ENCODE measurements around the gene ARSH. TPM values are rescaled to one million over a fixed set of nuclear protein-coding genes. Genes with fewer than 3 reads are reported as not detected.

The ARSH gene
- total and polyA plus RNA-seq, 10 of the 15 experiments (the other 5 are each of a cell fraction or from before 2014, with no cell fraction given): 0.12 TPM; not detected in 9

DNA sequence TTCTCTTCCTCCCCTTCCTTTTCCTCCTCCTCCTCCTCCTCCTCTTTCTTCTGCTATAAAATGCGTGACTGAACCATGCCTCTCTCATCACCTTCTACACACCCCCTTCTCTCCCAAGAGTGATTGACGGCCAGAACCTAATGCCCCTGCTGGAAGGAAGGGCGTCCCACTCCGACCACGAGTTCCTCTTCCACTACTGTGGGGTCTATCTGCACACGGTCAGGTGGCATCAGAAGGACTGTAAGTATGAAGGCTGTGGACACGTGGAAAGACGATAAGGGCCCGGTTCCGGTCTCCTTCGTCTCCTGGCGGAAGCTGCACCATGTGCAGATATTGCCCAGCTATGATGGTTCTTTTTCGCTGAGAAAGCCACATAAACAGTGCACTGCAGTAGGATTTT lies 22.8 kb downstream of the ARSH start (continued):
- TF ChIP-seq CBX3 (IDR thresholded peaks at IDR 0.05; ENCODE audit: borderline replicate concordance, low read depth): no peak
- TF ChIP-seq, protein P1, sequence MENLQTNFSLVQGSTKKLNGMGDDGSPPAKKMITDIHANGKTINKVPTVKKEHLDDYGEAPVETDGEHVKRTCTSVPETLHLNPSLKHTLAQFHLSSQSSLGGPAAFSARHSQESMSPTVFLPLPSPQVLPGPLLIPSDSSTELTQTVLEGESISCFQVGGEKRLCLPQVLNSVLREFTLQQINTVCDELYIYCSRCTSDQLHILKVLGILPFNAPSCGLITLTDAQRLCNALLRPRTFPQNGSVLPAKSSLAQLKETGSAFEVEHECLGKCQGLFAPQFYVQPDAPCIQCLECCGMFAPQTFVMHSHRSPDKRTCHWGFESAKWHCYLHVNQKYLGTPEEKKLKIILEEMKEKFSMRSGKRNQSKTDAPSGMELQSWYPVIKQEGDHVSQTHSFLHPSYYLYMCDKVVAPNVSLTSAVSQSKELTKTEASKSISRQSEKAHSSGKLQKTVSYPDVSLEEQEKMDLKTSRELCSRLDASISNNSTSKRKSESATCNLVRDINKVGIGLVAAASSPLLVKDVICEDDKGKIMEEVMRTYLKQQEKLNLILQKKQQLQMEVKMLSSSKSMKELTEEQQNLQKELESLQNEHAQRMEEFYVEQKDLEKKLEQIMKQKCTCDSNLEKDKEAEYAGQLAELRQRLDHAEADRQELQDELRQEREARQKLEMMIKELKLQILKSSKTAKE (IDR thresholded peaks at IDR 0.05; ENCODE audit: low read depth, poor library complexity, severe bottlenecking): no peak
- TF ChIP-seq, protein P2, sequence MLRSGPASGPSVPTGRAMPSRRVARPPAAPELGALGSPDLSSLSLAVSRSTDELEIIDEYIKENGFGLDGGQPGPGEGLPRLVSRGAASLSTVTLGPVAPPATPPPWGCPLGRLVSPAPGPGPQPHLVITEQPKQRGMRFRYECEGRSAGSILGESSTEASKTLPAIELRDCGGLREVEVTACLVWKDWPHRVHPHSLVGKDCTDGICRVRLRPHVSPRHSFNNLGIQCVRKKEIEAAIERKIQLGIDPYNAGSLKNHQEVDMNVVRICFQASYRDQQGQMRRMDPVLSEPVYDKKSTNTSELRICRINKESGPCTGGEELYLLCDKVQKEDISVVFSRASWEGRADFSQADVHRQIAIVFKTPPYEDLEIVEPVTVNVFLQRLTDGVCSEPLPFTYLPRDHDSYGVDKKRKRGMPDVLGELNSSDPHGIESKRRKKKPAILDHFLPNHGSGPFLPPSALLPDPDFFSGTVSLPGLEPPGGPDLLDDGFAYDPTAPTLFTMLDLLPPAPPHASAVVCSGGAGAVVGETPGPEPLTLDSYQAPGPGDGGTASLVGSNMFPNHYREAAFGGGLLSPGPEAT (IDR thresholded peaks at IDR 0.05; ENCODE audit: low read depth): no peak
- TF ChIP-seq EZH2 (IDR thresholded peaks at IDR 0.05; ENCODE audit: borderline replicate concordance, control insufficient read depth, low read depth, low read length): no peak

DNA sequence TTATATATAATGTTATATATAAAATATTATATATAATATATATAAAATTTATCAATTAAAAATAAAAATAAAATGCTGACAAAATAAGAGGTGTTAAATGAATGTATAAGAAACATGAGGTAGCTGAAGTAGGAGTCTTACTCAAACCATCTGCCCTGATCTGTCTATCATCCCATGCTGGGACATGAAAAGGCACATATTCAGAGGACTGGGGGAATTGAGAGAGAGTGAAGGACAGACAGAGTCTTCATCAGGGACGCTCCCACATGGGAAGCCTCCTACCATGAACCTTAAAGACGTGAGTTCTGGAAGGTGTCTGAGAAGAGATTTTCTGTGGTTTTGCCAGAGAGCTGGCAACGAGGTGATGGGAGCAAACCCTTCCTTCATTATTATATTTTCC lies 30.9 kb downstream of the ARSH start:
- ATAC-seq (no peak), FAIRE-seq (no peak), DNase-seq (ENCODE audit: low read depth, low spot score) (no peak)
- H3K27me3 ChIP-seq (replicated peaks in 1 of 2; ENCODE audit: control insufficient read depth in 2 of 2, insufficient read depth in 2 of 2, low read length in 1 of 2): no peaks in the 10 kb centered on the region
- BruUV-seq (replicated peaks): no TSS peak
- H3K4me1 ChIP-seq (ENCODE audit: control insufficient read depth, insufficient read depth, low read length): no peaks in the 10 kb centered on the region
- H3K4me3 ChIP-seq: no peak overlapping the region
- CTCF ChIA-PET: no interaction called here
- no peaks in the 10 kb centered on the region for H4K20me1 ChIP-seq (ENCODE audit: control insufficient read depth, insufficient read depth)
- no peaks in the 10 kb centered on the region for H3K36me3 ChIP-seq (ENCODE audit: control insufficient read depth in 2 of 2, insufficient read depth in 2 of 2, low read length in 1 of 2)
- H3K4me2 ChIP-seq (ENCODE audit: control insufficient read depth, insufficient read depth): no peak overlapping the region
- no peak overlapping the region for H3K27ac ChIP-seq (ENCODE audit: control insufficient read depth, insufficient read depth)
- POLR2A ChIA-PET: no interaction called here
- no peaks in the 10 kb centered on the region for H3K9me3 ChIP-seq (replicated peaks; ENCODE audit: control insufficient read depth, insufficient read depth, low read length)
- no peak overlapping the region for H2AFZ ChIP-seq (ENCODE audit: control insufficient read depth, low read depth, low read length)
- in situ Hi-C loops (cut with MboI) (loop anchor here (25.0 kb wide), 1 partner anchor 775 kb away; no protein-coding TSS in a partner anchor), intact Hi-C loops (cut with micrococcal nuclease; ENCODE audit: unreplicated experiment) (no loop called here)
- no peaks in the 10 kb centered on the region for H3K79me2 ChIP-seq (ENCODE audit: control insufficient read depth, insufficient read depth, low read length)
- WGBS (ENCODE audit: insufficient coverage, insufficient replicate concordance, low lambda C conversion rate, missing lambda C conversion rate): 15% methylated on average over 3 of the region's 3 CpGs
- no peak overlapping the region for H3K9ac ChIP-seq (ENCODE audit: control insufficient read depth, insufficient read depth, low read length)
- RAD21 ChIA-PET (ENCODE audit: unreplicated experiment): no interaction called here
- SMC1A ChIA-PET (ENCODE audit: uncharacterized antibody, unreplicated experiment): no interaction called here
- TF ChIP-seq, protein P3, sequence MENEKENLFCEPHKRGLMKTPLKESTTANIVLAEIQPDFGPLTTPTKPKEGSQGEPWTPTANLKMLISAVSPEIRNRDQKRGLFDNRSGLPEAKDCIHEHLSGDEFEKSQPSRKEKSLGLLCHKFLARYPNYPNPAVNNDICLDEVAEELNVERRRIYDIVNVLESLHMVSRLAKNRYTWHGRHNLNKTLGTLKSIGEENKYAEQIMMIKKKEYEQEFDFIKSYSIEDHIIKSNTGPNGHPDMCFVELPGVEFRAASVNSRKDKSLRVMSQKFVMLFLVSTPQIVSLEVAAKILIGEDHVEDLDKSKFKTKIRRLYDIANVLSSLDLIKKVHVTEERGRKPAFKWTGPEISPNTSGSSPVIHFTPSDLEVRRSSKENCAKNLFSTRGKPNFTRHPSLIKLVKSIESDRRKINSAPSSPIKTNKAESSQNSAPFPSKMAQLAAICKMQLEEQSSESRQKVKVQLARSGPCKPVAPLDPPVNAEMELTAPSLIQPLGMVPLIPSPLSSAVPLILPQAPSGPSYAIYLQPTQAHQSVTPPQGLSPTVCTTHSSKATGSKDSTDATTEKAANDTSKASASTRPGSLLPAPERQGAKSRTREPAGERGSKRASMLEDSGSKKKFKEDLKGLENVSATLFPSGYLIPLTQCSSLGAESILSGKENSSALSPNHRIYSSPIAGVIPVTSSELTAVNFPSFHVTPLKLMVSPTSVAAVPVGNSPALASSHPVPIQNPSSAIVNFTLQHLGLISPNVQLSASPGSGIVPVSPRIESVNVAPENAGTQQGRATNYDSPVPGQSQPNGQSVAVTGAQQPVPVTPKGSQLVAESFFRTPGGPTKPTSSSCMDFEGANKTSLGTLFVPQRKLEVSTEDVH (IDR thresholded peaks at IDR 0.05; ENCODE audit: low read depth, partially characterized antibody): no peak
- TF ChIP-seq, protein P4, sequence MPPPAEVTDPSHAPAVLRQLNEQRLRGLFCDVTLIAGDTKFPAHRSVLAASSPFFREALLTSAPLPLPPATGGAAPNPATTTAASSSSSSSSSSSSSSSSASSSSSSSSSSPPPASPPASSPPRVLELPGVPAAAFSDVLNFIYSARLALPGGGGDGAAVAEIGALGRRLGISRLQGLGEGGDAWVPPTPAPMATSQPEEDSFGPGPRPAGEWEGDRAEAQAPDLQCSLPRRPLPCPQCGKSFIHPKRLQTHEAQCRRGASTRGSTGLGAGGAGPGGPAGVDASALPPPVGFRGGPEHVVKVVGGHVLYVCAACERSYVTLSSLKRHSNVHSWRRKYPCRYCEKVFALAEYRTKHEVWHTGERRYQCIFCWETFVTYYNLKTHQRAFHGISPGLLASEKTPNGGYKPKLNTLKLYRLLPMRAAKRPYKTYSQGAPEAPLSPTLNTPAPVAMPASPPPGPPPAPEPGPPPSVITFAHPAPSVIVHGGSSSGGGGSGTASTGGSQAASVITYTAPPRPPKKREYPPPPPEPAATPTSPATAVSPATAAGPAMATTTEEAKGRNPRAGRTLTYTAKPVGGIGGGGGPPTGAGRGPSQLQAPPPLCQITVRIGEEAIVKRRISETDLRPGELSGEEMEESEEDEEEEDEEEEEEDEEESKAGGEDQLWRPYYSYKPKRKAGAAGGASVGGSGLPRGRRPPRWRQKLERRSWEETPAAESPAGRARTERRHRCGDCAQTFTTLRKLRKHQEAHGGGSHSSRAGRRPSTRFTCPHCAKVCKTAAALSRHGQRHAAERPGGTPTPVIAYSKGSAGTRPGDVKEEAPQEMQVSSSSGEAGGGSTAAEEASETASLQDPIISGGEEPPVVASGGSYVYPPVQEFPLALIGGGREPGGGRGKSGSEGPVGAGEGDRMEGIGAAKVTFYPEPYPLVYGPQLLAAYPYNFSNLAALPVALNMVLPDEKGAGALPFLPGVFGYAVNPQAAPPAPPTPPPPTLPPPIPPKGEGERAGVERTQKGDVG (CRISPR knock-in tag; IDR thresholded peaks at IDR 0.05): no peak
- no peak for TF ChIP-seq BCL11A (IDR thresholded peaks at IDR 0.05; ENCODE audit: low read depth, low read length)
- TF ChIP-seq, protein P5, sequence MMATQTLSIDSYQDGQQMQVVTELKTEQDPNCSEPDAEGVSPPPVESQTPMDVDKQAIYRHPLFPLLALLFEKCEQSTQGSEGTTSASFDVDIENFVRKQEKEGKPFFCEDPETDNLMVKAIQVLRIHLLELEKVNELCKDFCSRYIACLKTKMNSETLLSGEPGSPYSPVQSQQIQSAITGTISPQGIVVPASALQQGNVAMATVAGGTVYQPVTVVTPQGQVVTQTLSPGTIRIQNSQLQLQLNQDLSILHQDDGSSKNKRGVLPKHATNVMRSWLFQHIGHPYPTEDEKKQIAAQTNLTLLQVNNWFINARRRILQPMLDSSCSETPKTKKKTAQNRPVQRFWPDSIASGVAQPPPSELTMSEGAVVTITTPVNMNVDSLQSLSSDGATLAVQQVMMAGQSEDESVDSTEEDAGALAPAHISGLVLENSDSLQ (IDR thresholded peaks at IDR 0.05): no peak
- TF ChIP-seq POLR2AphosphoS2 (IDR thresholded peaks at IDR 0.05; ENCODE audit: low read depth, low read length): no peak
- TF ChIP-seq FOXK2 (IDR thresholded peaks at IDR 0.05): no peak
